ENCODE measurements around the gene MCTS1. TPM values are rescaled to one million over a fixed set of nuclear protein-coding genes. Genes with fewer than 3 reads are reported as not detected.
"Not testable (repeated sequence)": the region's sequence is repeated elsewhere in the genome, so short reads cannot be mapped to it uniquely, and the experiment has no call there.

The MCTS1 gene
- total RNA-seq, 2 experiments from 2014 or later, result 45.7 to 57.6 TPM

- H3K27ac Mint-ChIP-seq; H3K4me1 Mint-ChIP-seq; H3K4me3 Mint-ChIP-seq; DNase-seq; ATAC-seq; H3K36me3 Mint-ChIP-seq; H3K27me3 Mint-ChIP-seq; H3K9me3 Mint-ChIP-seq (ENCODE audit: low read depth); CTCF ChIA-PET: not testable (repeated sequence)
Measured at GRCh38 chrX:120573806-120574205, 30.1 kb upstream of the MCTS1 start.

GRCh38 chrX:120575379-120576114, 28.4 kb upstream of the MCTS1 start:
- Mint-ChIP-seq H3K27ac (no peak overlapping the region), H3K4me3 (no peak overlapping the region), H3K4me1 (peaks cover 2% of the 10 kb centered on the region), H3K27me3 (no peaks in the 10 kb centered on the region), H3K36me3 (no peaks in the 10 kb centered on the region), H3K9me3 (ENCODE audit: low read depth) (no peaks in the 10 kb centered on the region)
- DNase-seq (no peak), ATAC-seq (no peak)
- CTCF ChIA-PET, result no interaction called here

GRCh38 chrX:120585702-120586101, 18.2 kb upstream of the MCTS1 start:
- ATAC-seq (no peak), DNase-seq (no peak)
- no peaks in the 10 kb centered on the region for H3K9me3 Mint-ChIP-seq (ENCODE audit: low read depth)
- H3K4me3 Mint-ChIP-seq, result no peak overlapping the region
- H3K27me3 Mint-ChIP-seq, result peaks cover 7% of the 10 kb centered on the region
- H3K27ac Mint-ChIP-seq, result no peak overlapping the region
- H3K36me3 Mint-ChIP-seq, result no peaks in the 10 kb centered on the region
- no peaks in the 10 kb centered on the region for H3K4me1 Mint-ChIP-seq
- CTCF ChIA-PET, result no interaction called here

- no peaks in the 10 kb centered on the region for H3K9me3 Mint-ChIP-seq (ENCODE audit: low read depth)
- peaks cover 13% of the 10 kb centered on the region for H3K4me1 Mint-ChIP-seq
- peak; percentile 64 for DNase-seq
- H3K36me3 Mint-ChIP-seq, result peaks cover 4% of the 10 kb centered on the region
- peak overlapping the region; percentile 95 for H3K4me3 Mint-ChIP-seq
- CTCF ChIA-PET, result interaction anchor here (0.7 to 2.1 kb wide), 2 partner anchors 24 to 43 kb away, joined by 4 to 12 read pairs; partner anchors contain the start of gene CUL4B
- peak overlapping the region; percentile 98 for H3K27ac Mint-ChIP-seq
- ATAC-seq, result peak; percentile 64
- no peaks in the 10 kb centered on the region for H3K27me3 Mint-ChIP-seq
Measured at GRCh38 chrX:120604361-120604782, 471 bp downstream of the MCTS1 start.

GRCh38 chrX:120612086-120612485, 8.2 kb downstream of the MCTS1 start:
- Mint-ChIP-seq H3K9me3 (ENCODE audit: low read depth) (no peaks in the 10 kb centered on the region), H3K27ac (no peak overlapping the region), H3K27me3 (no peaks in the 10 kb centered on the region), H3K36me3 (peaks cover 14% of the 10 kb centered on the region), H3K4me3 (no peak overlapping the region), H3K4me1 (no peaks in the 10 kb centered on the region)
- ATAC-seq (no peak), DNase-seq (no peak)
- CTCF ChIA-PET, result no interaction called here

GRCh38 chrX:120614816-120615215, 10.9 kb downstream of the MCTS1 start:
- Mint-ChIP-seq H3K9me3 (ENCODE audit: low read depth) (no peaks in the 10 kb centered on the region), H3K27ac (no peak overlapping the region), H3K36me3 (peaks cover 16% of the 10 kb centered on the region), H3K27me3 (no peaks in the 10 kb centered on the region), H3K4me3 (no peak overlapping the region), H3K4me1 (peaks cover 4% of the 10 kb centered on the region)
- DNase-seq (no peak), ATAC-seq (no peak)
- CTCF ChIA-PET, result no interaction called here

- CTCF ChIA-PET, result no interaction called here
- peaks cover 19% of the 10 kb centered on the region for H3K36me3 Mint-ChIP-seq
- H3K4me3 Mint-ChIP-seq, result no peak overlapping the region
- ATAC-seq (no peak), DNase-seq (no peak)
- peaks cover 4% of the 10 kb centered on the region for H3K4me1 Mint-ChIP-seq
- no peak overlapping the region for H3K27ac Mint-ChIP-seq
- no peaks in the 10 kb centered on the region for H3K9me3 Mint-ChIP-seq (ENCODE audit: low read depth)
- H3K27me3 Mint-ChIP-seq, result no peaks in the 10 kb centered on the region
Measured at GRCh38 chrX:120617996-120618630, 14.2 kb downstream of the MCTS1 start.

GRCh38 chrX:120625371-120625770, 21.5 kb downstream of the MCTS1 start:
- Mint-ChIP-seq H3K36me3 (peaks cover 25% of the 10 kb centered on the region), H3K27ac (no peak overlapping the region), H3K9me3 (ENCODE audit: low read depth) (no peaks in the 10 kb centered on the region), H3K27me3 (no peaks in the 10 kb centered on the region), H3K4me3 (no peak overlapping the region), H3K4me1 (peaks cover 25% of the 10 kb centered on the region)
- ATAC-seq, result no peak
- no peak for DNase-seq
- CTCF ChIA-PET, result no interaction called here

- H3K27me3 Mint-ChIP-seq, result no peaks in the 10 kb centered on the region
Measured at GRCh38 chrX:120629667-120630537, 26.0 kb downstream of the MCTS1 start, which contains the start of gene C1GALT1C1. Gene C1GALT1C1, minus strand, starts transcription at chrX:120630054. Its CDS starts 2,888 bp downstream, at chrX:120627166.

GRCh38 chrX:120638619-120639018, 34.7 kb downstream of the MCTS1 start:
- ATAC-seq, result no peak
- no peaks in the 10 kb centered on the region for H3K9me3 Mint-ChIP-seq (ENCODE audit: low read depth)

More at GRCh38 chrX:120629667-120630537, 26.0 kb downstream of the MCTS1 start, which contains the start of gene C1GALT1C1:
- peak within 1 kb of the TSS; percentile 99 for H3K27ac Mint-ChIP-seq
- peak; percentile 94 for DNase-seq
- peak within 1 kb of the TSS; percentile 95 for H3K4me3 Mint-ChIP-seq
- CTCF ChIA-PET, result no interaction called here
- peak; percentile 96 for ATAC-seq
- H3K9me3 Mint-ChIP-seq (ENCODE audit: low read depth), result no peaks in the 10 kb centered on the region
- H3K4me1 Mint-ChIP-seq, result peaks cover 23% of the 10 kb centered on the region
- peaks cover 8% of the 10 kb centered on the region for H3K36me3 Mint-ChIP-seq

GRCh38 chrX:120642871-120643270, 39.0 kb downstream of the MCTS1 start:
- Mint-ChIP-seq H3K9me3 (ENCODE audit: low read depth) (no peaks in the 10 kb centered on the region), H3K4me1 (no peaks in the 10 kb centered on the region), H3K27ac (no peak overlapping the region), H3K4me3 (no peak overlapping the region), H3K36me3 (no peaks in the 10 kb centered on the region), H3K27me3 (no peaks in the 10 kb centered on the region)
- no peak for ATAC-seq
- CTCF ChIA-PET, result interaction anchor here (0.7 kb wide), 1 partner anchor 112 kb away, joined by 3 read pairs; no protein-coding TSS in a partner anchor
- DNase-seq, result no peak

More at GRCh38 chrX:120638619-120639018, 34.7 kb downstream of the MCTS1 start:
- Mint-ChIP-seq H3K4me3 (no peak overlapping the region), H3K4me1 (no peaks in the 10 kb centered on the region), H3K27ac (no peak overlapping the region), H3K27me3 (no peaks in the 10 kb centered on the region), H3K36me3 (no peaks in the 10 kb centered on the region)
- CTCF ChIA-PET, result no interaction called here
- no peak for DNase-seq

GRCh38 chrX:120647127-120647526, 43.2 kb downstream of the MCTS1 start:
- no peaks in the 10 kb centered on the region for H3K27me3 Mint-ChIP-seq
- no peak overlapping the region for H3K27ac Mint-ChIP-seq
- no peaks in the 10 kb centered on the region for H3K9me3 Mint-ChIP-seq (ENCODE audit: low read depth)
- no peaks in the 10 kb centered on the region for H3K36me3 Mint-ChIP-seq
- CTCF ChIA-PET, result interaction anchor here (1.1 kb wide), 1 partner anchor 669 kb away, joined by 3 read pairs; no protein-coding TSS in a partner anchor
- no peaks in the 10 kb centered on the region for H3K4me1 Mint-ChIP-seq
- H3K4me3 Mint-ChIP-seq, result no peak overlapping the region
- ATAC-seq (no peak), DNase-seq (no peak)

GRCh38 chrX:120652256-120652655, 48.4 kb downstream of the MCTS1 start:
- not testable (repeated sequence) for H3K4me1 Mint-ChIP-seq

More at GRCh38 chrX:120652256-120652655, 48.4 kb downstream of the MCTS1 start:
- H3K4me3 Mint-ChIP-seq; H3K27me3 Mint-ChIP-seq; H3K36me3 Mint-ChIP-seq; ATAC-seq; H3K27ac Mint-ChIP-seq; H3K9me3 Mint-ChIP-seq (ENCODE audit: low read depth); CTCF ChIA-PET; DNase-seq: not testable (repeated sequence)
